Astrocyte of the hippocampus (primary cell): ENCODE data around the gene BMS1.
A peak's percentile ranks its signal among the peaks of the same experiment; 100 is the strongest.
"Not testable (repeated sequence)": the region's sequence is repeated elsewhere in the genome, so short reads cannot be mapped to it uniquely, and the experiment has no call there.

Experiments used
- DNase-seq: peaks from one replicate; pipeline ENCODE4 v3.0.0; 2011; ENCODE audit warnings: low read depth, low spot score

The BMS1 gene

GRCh38 chr10:42795701-42796100, 13.1 kb downstream of the BMS1 start:
- DNase-seq: no peak

GRCh38 chr10:42801135-42801534, 18.5 kb downstream of the BMS1 start:
- no peak for DNase-seq

- DNase-seq: no peak
These were observed 20.3 kb downstream of the BMS1 start for GRCh38 chr10:42802876-42803275.

GRCh38 chr10:42809676-42810075, 27.1 kb downstream of the BMS1 start:
- DNase-seq: no peak

- no peak for DNase-seq
These were observed 29.4 kb downstream of the BMS1 start for GRCh38 chr10:42812028-42812427.

GRCh38 chr10:42813989-42814687, 31.5 kb downstream of the BMS1 start:
- not testable (repeated sequence) for DNase-seq

- DNase-seq: not testable (repeated sequence)
These were observed 33.7 kb downstream of the BMS1 start for GRCh38 chr10:42816334-42816733.

- no peak for DNase-seq
These were observed 34.3 kb downstream of the BMS1 start for GRCh38 chr10:42816912-42817311.

GRCh38 chr10:42817417-42817816, 34.8 kb downstream of the BMS1 start:
- DNase-seq: not testable (repeated sequence)

- not testable (repeated sequence) for DNase-seq
These were observed 44.2 kb downstream of the BMS1 start for GRCh38 chr10:42826759-42827158.

GRCh38 chr10:42827201-42827600, 44.6 kb downstream of the BMS1 start:
- no peak for DNase-seq

- DNase-seq: not testable (repeated sequence)
These were observed 45.8 kb downstream of the BMS1 start for GRCh38 chr10:42828391-42828790.

GRCh38 chr10:42830237-42830636, 47.6 kb downstream of the BMS1 start:
- no peak for DNase-seq

- DNase-seq: no peak
These were observed 53.5 kb downstream of the BMS1 start for GRCh38 chr10:42836096-42836495.

- DNase-seq: peak; percentile 63
These were observed 54.3 kb downstream of the BMS1 start for GRCh38 chr10:42836771-42837468.

- DNase-seq: not testable (repeated sequence)
These were observed 62.2 kb downstream of the BMS1 start for GRCh38 chr10:42844810-42845209.

GRCh38 chr10:42847261-42847660, 64.7 kb downstream of the BMS1 start:
- not testable (repeated sequence) for DNase-seq

GRCh38 chr10:42850931-42851330, 68.3 kb downstream of the BMS1 start:
- no peak for DNase-seq

- DNase-seq: no peak
These were observed 76.7 kb downstream of the BMS1 start for GRCh38 chr10:42859256-42859655.

- DNase-seq: not testable (repeated sequence)
These were observed 77.4 kb downstream of the BMS1 start for GRCh38 chr10:42860016-42860415.

- not testable (repeated sequence) for DNase-seq
These were observed 80.2 kb downstream of the BMS1 start for GRCh38 chr10:42862801-42863200.

- no peak for DNase-seq
These were observed 82.0 kb downstream of the BMS1 start for GRCh38 chr10:42864575-42864974.

GRCh38 chr10:42865716-42866114, 83.1 kb downstream of the BMS1 start:
- no peak for DNase-seq
